Body of pancreas (tissue), 4 donors: ENCODE data around the gene RPL41. TPM values are rescaled to one million over a fixed set of nuclear protein-coding genes. Genes with fewer than 3 reads are reported as not detected.

ENCODE experiments used
- ATAC-seq: fragments of 150-250 bp; one replicate; pipeline ENCODE4 v1.9.1; 2016
- DNase-seq, 4 donors: peaks; one replicate each; pipeline ENCODE4 v3.0.0-alpha.2; 2019
- H3K27ac ChIP-seq, 4 donors: fragments of 200-600 bp; sonication (generic); 1 replicate in 3 of 4; 2 replicates in 1 of 4; pipeline versions ENCODE4 v1.5.1 to v1.6.1; 2016 to 2019; ENCODE audit warnings: mild to moderate bottlenecking in 1 of 4, mixed read lengths in 1 of 4, moderate library complexity in 1 of 4
- H3K27me3 ChIP-seq, 2 donors: fragments of 200-600 bp; sonication (generic); one replicate each; pipeline ENCODE4 v1.6.0; 2016; ENCODE audit warnings: mild to moderate bottlenecking in 1 of 2
- H3K36me3 ChIP-seq, 2 donors: fragments of 200-600 bp; sonication (generic); replicated peaks in 1 of 2; 2 replicates each; pipeline ENCODE4 v1.5.1; 2016; ENCODE audit warnings: low read depth in 2 of 2; ENCODE audit not compliant: insufficient read depth in 1 of 2
- H3K4me1 ChIP-seq: fragments of 200-600 bp; sonication (generic); one replicate; pipeline ENCODE4 v1.6.0; 2016
- H3K4me3 ChIP-seq, 2 donors: fragments of 200-600 bp; sonication (generic); 1 replicate in 1 of 2; 2 replicates in 1 of 2; pipeline ENCODE4 v1.5.1; 2016 to 2019
- H3K9me3 ChIP-seq, 3 donors: fragments of 200-600 bp; sonication (generic); 1 replicate in 2 of 3; 2 replicates in 1 of 3; pipeline ENCODE4 v1.5.1; 2016
- POLR2A ChIP-seq, 3 donors: fragments of 450-650 bp; IDR thresholded peaks; one replicate each; pipeline ENCODE4 v1.6.1; 2016; ENCODE audit warnings: antibody characterized with exemption in 3 of 3, mild to moderate bottlenecking in 2 of 3
- WGBS, 2 donors: methylation state at CpG; one replicate each; pipeline ENCODE4 v1.1.5; 2017; 5-methylcytosine and 5-hydroxymethylcytosine counted together
- intact Hi-C: fragments of 100-400 bp; cut with DNase I; formaldehyde crosslinking; loops from one replicate; pipeline ENCODE4 v1.15.1; 2023
- total RNA-seq, 2 donors: library from RNA; depleted of rRNA; stranded (reverse); fragments of >200 nt; gene quantifications; one replicate each; pipeline ENCODE4 v1.1.0, GENCODE V29; 2016
- TF ChIP-seq, protein P1 (sequence below), 7 experiments: fragments of 450-650 bp in 4 of 7; fragments of 200-600 bp in 3 of 7; sonication (generic) in 3 of 7; IDR thresholded peaks; one replicate each; pipeline ENCODE4 v1.5.1; 2016 to 2019; ENCODE audit warnings: antibody characterized with exemption in 7 of 7

RPL41 gene
- total RNA-seq, 2 donors from 2014 or later: 1,174 to 2,214 TPM

DNA sequence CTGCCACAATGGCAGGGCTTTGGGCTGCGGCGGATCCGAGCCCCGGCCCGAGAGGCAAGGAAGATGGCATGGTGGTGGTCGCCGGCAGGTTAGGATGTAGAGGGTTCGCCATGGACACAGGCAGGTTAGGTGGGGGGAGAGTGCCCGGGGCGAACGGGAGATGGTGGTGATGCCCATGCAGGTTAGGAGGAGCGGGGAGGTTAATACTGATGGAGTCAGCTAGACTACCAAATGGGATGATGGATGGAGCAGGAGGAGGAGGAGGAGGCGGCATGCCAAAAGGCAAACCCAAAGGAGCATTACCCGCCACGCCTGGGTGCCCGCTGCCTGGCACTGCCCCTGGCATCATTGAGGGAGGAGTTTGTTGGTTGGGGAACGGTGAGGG is 47.9 kb downstream of the RPL41 start:
- 89 to 91% methylated on average over 14 to 17 of the region's 17 CpGs for WGBS, 2 donors
- H3K27ac ChIP-seq: no peak overlapping the region

DNA sequence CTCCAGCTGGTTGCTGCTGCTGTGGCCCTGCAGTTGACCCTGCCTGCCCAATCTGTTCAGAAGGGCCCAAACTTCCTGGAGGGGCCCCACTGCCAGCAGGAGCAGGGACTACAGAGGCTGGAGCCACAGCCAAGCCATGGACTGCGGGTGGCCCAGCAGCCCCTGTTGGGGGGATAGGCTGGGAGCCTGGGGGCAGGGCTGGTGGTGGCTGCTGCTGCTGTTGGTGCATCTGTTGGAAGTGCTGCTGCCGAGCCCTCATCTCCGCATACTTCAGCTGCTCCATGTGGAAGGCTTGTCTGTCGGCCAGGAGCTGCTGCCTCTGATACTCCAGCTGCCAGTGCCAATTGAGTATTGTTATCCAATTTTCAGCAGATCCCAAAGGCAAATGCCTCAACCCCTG is 48.9 kb downstream of the RPL41 start:
- no peak for TF ChIP-seq POLR2A (IDR thresholded peaks at IDR 0.05)
- TF ChIP-seq, protein P1, sequence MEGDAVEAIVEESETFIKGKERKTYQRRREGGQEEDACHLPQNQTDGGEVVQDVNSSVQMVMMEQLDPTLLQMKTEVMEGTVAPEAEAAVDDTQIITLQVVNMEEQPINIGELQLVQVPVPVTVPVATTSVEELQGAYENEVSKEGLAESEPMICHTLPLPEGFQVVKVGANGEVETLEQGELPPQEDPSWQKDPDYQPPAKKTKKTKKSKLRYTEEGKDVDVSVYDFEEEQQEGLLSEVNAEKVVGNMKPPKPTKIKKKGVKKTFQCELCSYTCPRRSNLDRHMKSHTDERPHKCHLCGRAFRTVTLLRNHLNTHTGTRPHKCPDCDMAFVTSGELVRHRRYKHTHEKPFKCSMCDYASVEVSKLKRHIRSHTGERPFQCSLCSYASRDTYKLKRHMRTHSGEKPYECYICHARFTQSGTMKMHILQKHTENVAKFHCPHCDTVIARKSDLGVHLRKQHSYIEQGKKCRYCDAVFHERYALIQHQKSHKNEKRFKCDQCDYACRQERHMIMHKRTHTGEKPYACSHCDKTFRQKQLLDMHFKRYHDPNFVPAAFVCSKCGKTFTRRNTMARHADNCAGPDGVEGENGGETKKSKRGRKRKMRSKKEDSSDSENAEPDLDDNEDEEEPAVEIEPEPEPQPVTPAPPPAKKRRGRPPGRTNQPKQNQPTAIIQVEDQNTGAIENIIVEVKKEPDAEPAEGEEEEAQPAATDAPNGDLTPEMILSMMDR (IDR thresholded peaks at IDR 0.05): no peak
- peaks cover 17% of the 10 kb centered on the region for H3K4me1 ChIP-seq
- peaks cover 8 to 44% of the 10 kb centered on the region in 2 donors for H3K36me3 ChIP-seq
- H3K27me3 ChIP-seq: no peaks in the 10 kb centered on the region
- DNase-seq (no peak), ATAC-seq (no peak)
- H3K27ac ChIP-seq: no peak overlapping the region
- no peaks in the 10 kb centered on the region for H3K9me3 ChIP-seq
- 83 to 91% methylated on average over 3 to 4 of the region's 4 CpGs for WGBS, 2 donors
- intact Hi-C loops: no loop called here
- H3K4me3 ChIP-seq: no peak overlapping the region

More for the DNA sequence above, 47.9 kb downstream of the RPL41 start:
- Histone ChIP-seq H3K4me3 (no peak overlapping the region), H3K36me3 (peaks cover 8 to 39% of the 10 kb centered on the region in 2 donors), H3K27me3 (no peaks in the 10 kb centered on the region), H3K4me1 (peaks cover 27% of the 10 kb centered on the region), H3K9me3 (no peaks in the 10 kb centered on the region)
- intact Hi-C loops: no loop called here
- ATAC-seq (no peak), DNase-seq (no peak)
- TF ChIP-seq, protein P1 (IDR thresholded peaks at IDR 0.05): no peak
- no peak for TF ChIP-seq POLR2A (IDR thresholded peaks at IDR 0.05)

Other genes starting within 250 kb of the RPL41 start
- 10 to 100 TPM; 21.5 to 26.0 TPM for gene PYM1, start 188.7 kb upstream of the RPL41 start, total RNA-seq
- 100 to 1,000 TPM in 1 of 2 donors, 10 to 100 TPM in 1; 33.3 to 128 TPM for gene DGKA, start 185.5 kb upstream of the RPL41 start, total RNA-seq
- 1 to 10 TPM; 1.6 to 2.6 TPM for gene PMEL, start 150.6 kb upstream of the RPL41 start, total RNA-seq
- gene CDK2, start 149.8 kb upstream of the RPL41 start, total RNA-seq: 10 to 100 TPM in 1 of 2 donors, 1 to 10 TPM in 1; 8.8 to 12.5 TPM
- 10 to 100 TPM; 28.3 to 33.9 TPM for gene RAB5B, start 142.6 kb upstream of the RPL41 start, total RNA-seq
- 10 to 100 TPM; 10.6 to 20.8 TPM for gene SUOX, start 119.4 kb upstream of the RPL41 start, total RNA-seq
- gene IKZF4, start 95.6 kb upstream of the RPL41 start, total RNA-seq: 1 to 10 TPM; 2.6 to 7.6 TPM
- 100 to 1,000 TPM; 215 to 405 TPM for gene RPS26, start 74.7 kb upstream of the RPL41 start, total RNA-seq
- 10 to 100 TPM; 72.9 to 74.8 TPM for gene ERBB3, start 36.5 kb upstream of the RPL41 start, total RNA-seq
- 100 to 1,000 TPM in 1 of 2 donors, 10 to 100 TPM in 1; 49.4 to 107 TPM for gene PA2G4, start 12.1 kb upstream of the RPL41 start, total RNA-seq
- 10 to 100 TPM in 1 of 2 donors, under 1 TPM in 1; 0.99 to 11.2 TPM for gene ZC3H10, start 1.6 kb downstream of the RPL41 start, total RNA-seq
- 100 to 1,000 TPM in 1 of 2 donors, 10 to 100 TPM in 1; 43.3 to 182 TPM for gene ESYT1, start 11.6 kb downstream of the RPL41 start, total RNA-seq
- 10 to 100 TPM in 1 of 2 donors, 1 to 10 TPM in 1; 7.5 to 24.1 TPM for gene MYL6B, start 36.0 kb downstream of the RPL41 start, total RNA-seq
- gene MYL6, start 41.7 kb downstream of the RPL41 start, total RNA-seq: 1,000 to 10,000 TPM in 1 of 2 donors, 100 to 1,000 TPM in 1; 838 to 1,110 TPM
- gene SMARCC2, start 72.8 kb downstream of the RPL41 start, total RNA-seq: 10 to 100 TPM; 46.2 to 50.8 TPM
- 10 to 100 TPM; 13.2 TPM for gene RNF41, start 105.3 kb downstream of the RPL41 start, total RNA-seq
- 10 to 100 TPM; 11.9 to 16.3 TPM for gene NABP2, start 107.7 kb downstream of the RPL41 start, total RNA-seq
- gene SLC39A5, start 113.4 kb downstream of the RPL41 start, total RNA-seq: 100 to 1,000 TPM; 306 to 333 TPM
- gene ANKRD52, start 141.8 kb downstream of the RPL41 start, total RNA-seq: 10 to 100 TPM; 15.2 to 21.0 TPM
- gene COQ10A, start 150.3 kb downstream of the RPL41 start, total RNA-seq: 10 to 100 TPM; 28.0 to 34.9 TPM
- gene CS, start 183.7 kb downstream of the RPL41 start, total RNA-seq: 10 to 100 TPM; 66.2 to 88.0 TPM
- 100 to 1,000 TPM in 1 of 2 donors, 10 to 100 TPM in 1; 40.2 to 103 TPM for gene CNPY2, start 199.4 kb downstream of the RPL41 start, total RNA-seq
- gene PAN2, start 217.4 kb downstream of the RPL41 start, total RNA-seq: 10 to 100 TPM; 47.2 to 59.0 TPM
- not detected for gene IL23A, start 222.3 kb downstream of the RPL41 start, total RNA-seq
- gene STAT2, start 243.5 kb downstream of the RPL41 start, total RNA-seq: 100 to 1,000 TPM in 1 of 2 donors, 10 to 100 TPM in 1; 65.4 to 106 TPM
- not detected for gene APOF, start 246.2 kb downstream of the RPL41 start, total RNA-seq